Measurements from ENCODE around the gene RBFOX2.

The RBFOX2 gene

GRCh38 chr22:35966314-35967045 is 62.1 kb downstream of the RBFOX2 start:
- Histone ChIP-seq H3K4me1 (ENCODE audit: insufficient read depth, low read length) (peaks cover 25% of the 10 kb centered on the region), H3K36me3 (ENCODE audit: insufficient read depth, low read length) (no peaks in the 10 kb centered on the region), H3K9ac (ENCODE audit: low read depth, low read length) (no peak overlapping the region), H3K9me3 (ENCODE audit: control insufficient read depth, insufficient read depth, low read length) (no peaks in the 10 kb centered on the region)

GRCh38 chr22:35963237-35963810 is 65.3 kb downstream of the RBFOX2 start:
- H3K9me3 ChIP-seq (ENCODE audit: control insufficient read depth, insufficient read depth, low read length), result no peaks in the 10 kb centered on the region

GRCh38 chr22:35961480-35962295 is 66.9 kb downstream of the RBFOX2 start:
- Histone ChIP-seq H3K4me1 (ENCODE audit: insufficient read depth, low read length) (peaks cover 39% of the 10 kb centered on the region), H3K9ac (ENCODE audit: low read depth, low read length) (no peak overlapping the region), H3K36me3 (ENCODE audit: insufficient read depth, low read length) (no peaks in the 10 kb centered on the region), H3K9me3 (ENCODE audit: control insufficient read depth, insufficient read depth, low read length) (no peaks in the 10 kb centered on the region)

More at GRCh38 chr22:35963237-35963810, 65.3 kb downstream of the RBFOX2 start:
- H3K4me1 ChIP-seq (ENCODE audit: insufficient read depth, low read length), result peaks cover 39% of the 10 kb centered on the region
- H3K9ac ChIP-seq (ENCODE audit: low read depth, low read length), result no peak overlapping the region
- H3K36me3 ChIP-seq (ENCODE audit: insufficient read depth, low read length), result no peaks in the 10 kb centered on the region

- peaks cover 39% of the 10 kb centered on the region for H3K4me1 ChIP-seq (ENCODE audit: insufficient read depth, low read length)
Observed at GRCh38 chr22:35960854-35961253, 67.8 kb downstream of the RBFOX2 start.

GRCh38 chr22:35959121-35959800 is 69.4 kb downstream of the RBFOX2 start:
- no peaks in the 10 kb centered on the region for H3K36me3 ChIP-seq (ENCODE audit: insufficient read depth, low read length)
- H3K9ac ChIP-seq (ENCODE audit: low read depth, low read length), result no peak overlapping the region
- H3K4me1 ChIP-seq (ENCODE audit: insufficient read depth, low read length), result peaks cover 39% of the 10 kb centered on the region
- H3K9me3 ChIP-seq (ENCODE audit: control insufficient read depth, insufficient read depth, low read length), result no peaks in the 10 kb centered on the region

More at GRCh38 chr22:35960854-35961253, 67.8 kb downstream of the RBFOX2 start:
- H3K36me3 ChIP-seq (ENCODE audit: insufficient read depth, low read length), result no peaks in the 10 kb centered on the region
- H3K9ac ChIP-seq (ENCODE audit: low read depth, low read length), result no peak overlapping the region
- H3K9me3 ChIP-seq (ENCODE audit: control insufficient read depth, insufficient read depth, low read length), result no peaks in the 10 kb centered on the region

- H3K9ac ChIP-seq (ENCODE audit: low read depth, low read length), result no peak overlapping the region
- H3K9me3 ChIP-seq (ENCODE audit: control insufficient read depth, insufficient read depth, low read length), result no peaks in the 10 kb centered on the region
- H3K36me3 ChIP-seq (ENCODE audit: insufficient read depth, low read length), result no peaks in the 10 kb centered on the region
- H3K4me1 ChIP-seq (ENCODE audit: insufficient read depth, low read length), result peaks cover 38% of the 10 kb centered on the region
Observed at GRCh38 chr22:35958334-35958733, 70.3 kb downstream of the RBFOX2 start.

GRCh38 chr22:35957589-35957988 is 71.0 kb downstream of the RBFOX2 start:
- Histone ChIP-seq H3K4me1 (ENCODE audit: insufficient read depth, low read length) (peaks cover 31% of the 10 kb centered on the region), H3K9me3 (ENCODE audit: control insufficient read depth, insufficient read depth, low read length) (no peaks in the 10 kb centered on the region), H3K36me3 (ENCODE audit: insufficient read depth, low read length) (no peaks in the 10 kb centered on the region), H3K9ac (ENCODE audit: low read depth, low read length) (no peak overlapping the region)

GRCh38 chr22:35956850-35957249 is 71.8 kb downstream of the RBFOX2 start:
- H3K4me1 ChIP-seq (ENCODE audit: insufficient read depth, low read length), result peaks cover 23% of the 10 kb centered on the region
- no peaks in the 10 kb centered on the region for H3K9me3 ChIP-seq (ENCODE audit: control insufficient read depth, insufficient read depth, low read length)
- no peaks in the 10 kb centered on the region for H3K36me3 ChIP-seq (ENCODE audit: insufficient read depth, low read length)
- H3K9ac ChIP-seq (ENCODE audit: low read depth, low read length), result no peak overlapping the region

GRCh38 chr22:35955546-35955945 is 73.1 kb downstream of the RBFOX2 start:
- no peaks in the 10 kb centered on the region for H3K36me3 ChIP-seq (ENCODE audit: insufficient read depth, low read length)
- peaks cover 14% of the 10 kb centered on the region for H3K4me1 ChIP-seq (ENCODE audit: insufficient read depth, low read length)
- no peak overlapping the region for H3K9ac ChIP-seq (ENCODE audit: low read depth, low read length)
- H3K9me3 ChIP-seq (ENCODE audit: control insufficient read depth, insufficient read depth, low read length), result no peaks in the 10 kb centered on the region

GRCh38 chr22:35952576-35952975 is 76.0 kb downstream of the RBFOX2 start:
- no peaks in the 10 kb centered on the region for H3K36me3 ChIP-seq (ENCODE audit: insufficient read depth, low read length)
- no peaks in the 10 kb centered on the region for H3K4me1 ChIP-seq (ENCODE audit: insufficient read depth, low read length)
- no peaks in the 10 kb centered on the region for H3K9me3 ChIP-seq (ENCODE audit: control insufficient read depth, insufficient read depth, low read length)
- H3K9ac ChIP-seq (ENCODE audit: low read depth, low read length), result no peak overlapping the region

GRCh38 chr22:35950262-35950661 is 78.4 kb downstream of the RBFOX2 start:
- Histone ChIP-seq H3K9ac (ENCODE audit: low read depth, low read length) (no peak overlapping the region), H3K36me3 (ENCODE audit: insufficient read depth, low read length) (no peaks in the 10 kb centered on the region), H3K9me3 (ENCODE audit: control insufficient read depth, insufficient read depth, low read length) (no peaks in the 10 kb centered on the region), H3K4me1 (ENCODE audit: insufficient read depth, low read length) (no peaks in the 10 kb centered on the region)

GRCh38 chr22:35949243-35949642 is 79.4 kb downstream of the RBFOX2 start:
- H3K36me3 ChIP-seq (ENCODE audit: insufficient read depth, low read length), result no peaks in the 10 kb centered on the region

GRCh38 chr22:35947794-35948425 is 80.7 kb downstream of the RBFOX2 start:
- H3K36me3 ChIP-seq (ENCODE audit: insufficient read depth, low read length), result no peaks in the 10 kb centered on the region
- no peaks in the 10 kb centered on the region for H3K4me1 ChIP-seq (ENCODE audit: insufficient read depth, low read length)
- H3K9me3 ChIP-seq (ENCODE audit: control insufficient read depth, insufficient read depth, low read length), result no peaks in the 10 kb centered on the region
- H3K9ac ChIP-seq (ENCODE audit: low read depth, low read length), result no peak overlapping the region

More at GRCh38 chr22:35949243-35949642, 79.4 kb downstream of the RBFOX2 start:
- Histone ChIP-seq H3K9ac (ENCODE audit: low read depth, low read length) (no peak overlapping the region), H3K4me1 (ENCODE audit: insufficient read depth, low read length) (no peaks in the 10 kb centered on the region), H3K9me3 (ENCODE audit: control insufficient read depth, insufficient read depth, low read length) (no peaks in the 10 kb centered on the region)

- Histone ChIP-seq H3K9me3 (ENCODE audit: control insufficient read depth, insufficient read depth, low read length) (no peaks in the 10 kb centered on the region), H3K9ac (ENCODE audit: low read depth, low read length) (no peak overlapping the region), H3K36me3 (ENCODE audit: insufficient read depth, low read length) (no peaks in the 10 kb centered on the region), H3K4me1 (ENCODE audit: insufficient read depth, low read length) (no peaks in the 10 kb centered on the region)
Observed at GRCh38 chr22:35944458-35944857, 84.2 kb downstream of the RBFOX2 start.
